ENCODE measurements around the gene COQ8B. TPM values are rescaled to one million over a fixed set of nuclear protein-coding genes. Genes with fewer than 3 reads are reported as not detected.

The COQ8B gene
- total and polyA plus RNA-seq, 4 donors = 34.7 to 78.8 (median 52.3) TPM

GRCh38 chr19:40719414-40719894 lies 2.8 kb upstream of the COQ8B start:
- DNase-seq (no peak), ATAC-seq (ENCODE audit: insufficient read depth, low FRiP score) (no peak)
- Histone ChIP-seq H3K4me3 (peak overlapping the region; percentile 22), H3K36me3 (ENCODE audit: control insufficient read depth in 4 of 4, insufficient read depth in 4 of 4, low read length in 4 of 4) (peaks cover 0 to 13% (median 2%) of the 10 kb centered on the region in 4 donors), H3K9ac (ENCODE audit: insufficient read depth in 1 of 2, low read length in 2 of 2) (peak overlapping the region in 1 of 2 donors; percentile 92), H3K4me1 (ENCODE audit: control insufficient read depth in 5 of 5, insufficient read depth in 5 of 5, low read length in 5 of 5) (peaks cover 13 to 43% (median 20%) of the 10 kb centered on the region in 5 donors), H3K27me3 (ENCODE audit: control insufficient read depth in 3 of 3, insufficient read depth in 3 of 3, low read length in 2 of 3) (no peaks in the 10 kb centered on the region), H3K9me3 (ENCODE audit: control insufficient read depth in 4 of 4, insufficient read depth in 3 of 4, low read length in 3 of 4) (no peaks in the 10 kb centered on the region), H3K27ac (ENCODE audit: low read depth in 1 of 2, low read length in 1 of 2) (peak overlapping the region; percentile 77 to 95)
- WGBS, 2 donors = 48 to 74% methylated on average over 7 of the region's 7 CpGs
- no peak for TF ChIP-seq CTCF (IDR thresholded peaks at IDR 0.05; ENCODE audit: control extremely low read depth, extremely low read depth)

DNA sequence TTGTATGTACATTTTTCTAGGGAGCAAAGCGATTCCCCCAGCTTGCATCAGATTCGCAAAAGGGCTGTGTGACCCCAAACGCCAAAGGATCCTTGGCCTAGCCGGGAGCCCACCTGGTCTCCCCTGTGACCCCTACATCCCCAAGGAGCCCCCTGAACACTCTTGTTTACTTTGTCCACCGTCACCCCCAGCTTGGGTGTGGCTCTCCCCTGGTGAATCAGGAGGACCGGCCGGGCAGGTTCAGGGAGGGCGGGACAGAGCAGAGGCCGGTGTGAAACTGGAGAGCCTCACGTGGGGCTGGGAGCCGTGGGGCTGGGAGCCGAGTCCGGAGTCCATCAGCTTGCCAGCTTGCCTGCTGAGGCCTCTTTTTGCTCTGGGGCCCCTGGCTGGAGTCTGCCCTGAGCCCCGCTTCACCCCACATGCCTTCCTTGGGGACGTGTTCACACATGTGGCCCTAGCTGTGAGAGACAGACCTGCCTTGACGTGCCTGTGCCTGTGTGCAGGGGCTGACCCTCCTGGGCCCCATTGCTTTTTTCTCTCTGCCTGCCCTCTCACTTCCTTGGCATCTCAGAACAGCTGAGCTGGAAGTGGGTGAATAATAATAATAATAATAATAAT lies 2.2 kb upstream of the COQ8B start:
- Histone ChIP-seq H3K27ac (ENCODE audit: low read depth in 1 of 2, low read length in 1 of 2) (peak overlapping the region; percentile 93 to 95), H3K36me3 (ENCODE audit: control insufficient read depth in 4 of 4, insufficient read depth in 4 of 4, low read length in 4 of 4) (peaks cover 0 to 8% (median under 1%) of the 10 kb centered on the region in 4 donors), H3K4me3 (peak overlapping the region; percentile 79), H3K9me3 (ENCODE audit: control insufficient read depth in 4 of 4, insufficient read depth in 3 of 4, low read length in 3 of 4) (no peaks in the 10 kb centered on the region), H3K4me1 (ENCODE audit: control insufficient read depth in 5 of 5, insufficient read depth in 5 of 5, low read length in 5 of 5) (peaks cover 13 to 47% (median 20%) of the 10 kb centered on the region in 5 donors), H3K9ac (ENCODE audit: insufficient read depth in 1 of 2, low read length in 2 of 2) (peak overlapping the region; percentile 74 to 92), H3K27me3 (ENCODE audit: control insufficient read depth in 3 of 3, insufficient read depth in 3 of 3, low read length in 2 of 3) (no peaks in the 10 kb centered on the region)
- no peak for TF ChIP-seq CTCF (IDR thresholded peaks at IDR 0.05; ENCODE audit: control extremely low read depth, extremely low read depth)
- ATAC-seq (ENCODE audit: insufficient read depth, low FRiP score) (no peak), DNase-seq (peak; percentile 32 to 54 (median 51))
- WGBS, 2 donors = 18 to 31% methylated on average over 16 of the region's 16 CpGs

DNA sequence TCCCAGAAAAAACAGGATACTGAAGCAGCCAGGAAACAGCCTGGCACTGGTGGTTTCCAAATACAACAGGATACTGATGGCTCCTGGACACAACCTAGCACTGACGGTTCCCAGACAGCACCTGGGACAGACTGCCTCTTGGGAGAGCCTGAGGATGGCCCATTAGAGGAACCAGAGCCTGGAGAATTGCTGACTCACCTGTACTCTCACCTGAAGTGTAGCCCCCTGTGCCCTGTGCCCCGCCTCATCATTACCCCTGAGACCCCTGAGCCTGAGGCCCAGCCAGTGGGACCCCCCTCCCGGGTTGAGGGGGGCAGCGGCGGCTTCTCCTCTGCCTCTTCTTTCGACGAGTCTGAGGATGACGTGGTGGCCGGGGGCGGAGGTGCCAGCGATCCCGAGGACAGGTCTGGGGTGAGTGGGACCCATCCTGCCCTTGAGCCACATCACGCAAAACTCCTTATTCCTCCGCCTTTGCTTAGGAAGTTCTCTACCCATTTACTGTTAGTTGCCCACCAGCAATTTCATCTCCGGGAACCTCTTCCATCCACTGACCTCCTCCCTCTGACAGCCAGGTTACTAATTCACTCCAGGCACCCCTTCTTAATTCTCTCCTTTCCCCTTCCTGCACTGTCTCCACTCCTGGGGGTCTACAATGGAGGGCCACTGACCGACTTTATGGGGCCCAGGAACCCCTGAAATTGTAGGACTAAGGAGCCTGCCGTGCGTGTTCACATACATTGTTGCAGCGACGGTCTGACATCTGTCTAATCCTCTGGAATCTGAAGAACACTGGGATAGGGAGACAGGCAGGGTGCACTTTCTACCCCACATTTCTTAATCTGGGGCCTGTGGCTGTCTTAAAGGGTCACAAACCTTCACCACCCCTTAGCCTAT lies 1.4 kb upstream of the COQ8B start:
- ATAC-seq (ENCODE audit: insufficient read depth, low FRiP score) (no peak), DNase-seq (peak in 1 of 3 donors; percentile 13)
- Histone ChIP-seq H3K4me3 (peak overlapping the region; percentile 79), H3K27me3 (ENCODE audit: control insufficient read depth in 3 of 3, insufficient read depth in 3 of 3, low read length in 2 of 3) (no peaks in the 10 kb centered on the region), H3K36me3 (ENCODE audit: control insufficient read depth in 4 of 4, insufficient read depth in 4 of 4, low read length in 4 of 4) (peaks cover 0 to 5% (median 0%) of the 10 kb centered on the region in 4 donors), H3K4me1 (ENCODE audit: control insufficient read depth in 5 of 5, insufficient read depth in 5 of 5, low read length in 5 of 5) (peaks cover 13 to 47% (median 20%) of the 10 kb centered on the region in 5 donors), H3K9ac (ENCODE audit: insufficient read depth in 1 of 2, low read length in 2 of 2) (peak overlapping the region; percentile 74 to 92), H3K27ac (ENCODE audit: low read depth in 1 of 2, low read length in 1 of 2) (peak overlapping the region; percentile 93 to 95), H3K9me3 (ENCODE audit: control insufficient read depth in 4 of 4, insufficient read depth in 3 of 4, low read length in 3 of 4) (no peaks in the 10 kb centered on the region)
- WGBS, 2 donors = 48 to 62% methylated on average over 18 to 20 of the region's 20 CpGs
- no peak for TF ChIP-seq CTCF (IDR thresholded peaks at IDR 0.05; ENCODE audit: control extremely low read depth, extremely low read depth)
